K562 treated with DMSO at 1 percent for 48 hours (cell line): ENCODE results near the gene RBBP9. TPM values are rescaled to one million over a fixed set of nuclear protein-coding genes. Genes with fewer than 3 reads are reported as not detected.

Experiments used
- total RNA-seq: library from RNA; unstranded; fragments of 300-600 nt; gene quantifications from 2 replicates; pipeline ENCODE4 v1.2.3, GENCODE V29; 2022; ENCODE audit warnings: low replicate concordance; ENCODE audit errors: extremely low read depth

The RBBP9 gene
- not detected in 2 replicates for total RNA-seq

GRCh38 chr20:18496740-18497592 is at the start of gene RBBP9:
Gene RBBP9, minus strand, starts transcription at chr20:18497225. Its CDS starts 58 bp downstream, at chr20:18497167.

DNA sequence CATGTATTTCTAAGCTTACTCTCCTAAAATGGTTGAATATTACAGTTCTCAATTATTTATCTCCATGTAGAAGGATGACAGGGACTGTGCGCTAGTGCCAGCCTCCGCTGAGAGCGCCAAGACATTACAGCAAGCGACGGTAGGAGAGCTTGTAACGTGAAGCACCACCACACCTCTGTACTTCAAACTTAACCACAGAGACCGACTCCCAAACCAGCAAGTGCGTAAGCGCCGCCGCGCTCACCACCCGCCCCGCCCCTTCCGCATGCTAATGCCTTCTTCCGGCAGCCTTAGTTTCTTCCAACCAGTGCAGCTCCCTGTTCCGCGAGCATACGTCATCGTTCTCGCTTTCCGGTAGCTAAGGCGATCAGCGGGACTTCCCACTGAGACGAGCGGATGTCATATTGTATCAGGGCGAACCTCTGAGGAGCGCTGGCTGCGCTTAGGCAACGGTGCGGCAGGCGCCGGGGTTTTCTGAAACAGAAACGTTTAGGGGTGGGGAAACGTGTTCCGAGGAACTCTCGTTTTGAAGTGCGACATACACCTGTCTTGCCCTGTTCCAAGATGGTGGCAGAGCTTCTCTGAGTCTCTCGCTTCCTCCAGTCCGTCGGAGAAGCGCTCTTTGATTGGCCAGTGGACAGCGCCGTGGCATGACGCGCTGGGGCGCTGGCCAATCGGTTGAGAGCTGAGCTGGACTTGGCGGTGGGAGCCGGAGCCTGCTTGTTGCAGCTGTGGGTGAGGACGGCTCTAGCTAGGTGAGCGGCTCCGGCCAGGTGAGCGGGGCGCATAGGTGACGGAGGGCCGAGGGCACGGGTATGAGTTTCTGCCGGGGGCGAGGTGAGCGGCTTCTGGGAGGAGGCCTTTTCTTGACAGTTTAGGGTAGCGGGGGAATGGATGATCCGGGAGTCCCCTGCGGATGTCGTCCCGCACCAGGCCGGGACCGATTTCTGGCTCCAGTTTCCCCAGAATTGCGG is 10.5 kb upstream of the RBBP9 start, which contains the start of gene SEC23B:
Gene SEC23B, plus strand, starts transcription at position 723 of the 974 bp plus-strand sequence. CDS start 2,896 bp downstream, outside the sequence.

GRCh38 chr20:18466894-18467730 is 29.9 kb downstream of the RBBP9 start, which contains the start of the genes DZANK1 and POLR3F:
Gene DZANK1, minus strand, starts transcription at chr20:18467030. Its CDS starts 1,672 bp downstream, at chr20:18465358.
Gene POLR3F, plus strand, starts transcription at chr20:18467390. Its CDS starts 117 bp downstream, at chr20:18467507.

Other genes starting within 250 kb of the RBBP9 start
- not detected in 2 replicates for gene ZNF133, start 208.7 kb downstream of the RBBP9 start, total RNA-seq
- not detected in 2 replicates for gene DZANK1, start 30.2 kb downstream of the RBBP9 start, total RNA-seq
- not detected in 2 replicates for gene POLR3F, start 29.8 kb downstream of the RBBP9 start, total RNA-seq
- gene SEC23B, start 10.7 kb upstream of the RBBP9 start, total RNA-seq: not detected in 2 replicates
- gene SMIM26, start 70.2 kb upstream of the RBBP9 start, total RNA-seq: not detected in 2 replicates
- gene DTD1, start 90.8 kb upstream of the RBBP9 start, total RNA-seq: not detected in 2 replicates